Skeletal muscle cell (primary cell): ENCODE data around the gene ZNF74.

Experiments
- DNase-seq: peaks from one replicate; pipeline ENCODE4 v3.0.0-alpha.2; 2010; ENCODE audit warnings: low read depth
- H3K4me3 ChIP-seq: 2 replicates; pipeline ENCODE4 v1.5.1; 2011; ENCODE audit warnings: low read depth, mild to moderate bottlenecking, control low read depth, low read length, moderate library complexity

ZNF74 gene

DNA sequence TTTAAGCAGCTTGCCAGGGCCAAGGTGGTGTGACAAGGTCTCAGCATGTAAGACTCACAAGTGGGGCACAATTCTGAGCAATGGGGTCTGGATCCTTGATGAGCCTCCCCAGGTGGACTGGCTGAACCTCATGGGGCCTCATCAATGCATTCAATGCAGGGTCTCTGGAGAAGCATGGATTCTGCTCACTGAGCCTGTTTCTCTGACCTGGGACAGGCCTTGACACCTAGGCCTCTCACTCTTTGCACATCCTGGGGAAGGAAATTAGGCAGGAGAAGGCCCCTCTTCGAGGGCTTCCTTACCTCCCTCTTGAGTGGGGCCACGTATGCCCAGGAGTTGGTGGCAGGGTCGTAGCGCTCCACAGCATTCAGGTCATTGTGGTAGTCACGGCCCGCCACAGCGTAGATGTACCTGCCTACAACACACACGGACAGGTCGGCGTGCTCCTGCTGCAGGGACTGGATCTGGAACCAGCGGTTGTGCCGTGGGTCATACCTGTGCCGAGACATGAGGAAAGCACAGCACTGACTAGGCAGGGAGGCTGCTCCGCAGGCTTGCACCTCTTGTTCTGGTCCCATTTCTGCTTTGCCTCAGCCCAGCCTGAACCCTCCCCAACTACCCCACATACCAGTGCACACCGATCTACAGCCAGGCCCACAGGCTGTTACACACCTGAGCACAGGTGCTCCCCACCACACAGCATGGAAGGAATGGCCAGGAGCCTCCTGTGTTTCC is 63.7 kb downstream of the ZNF74 start:
- no peak overlapping the region for H3K4me3 ChIP-seq
- no peak for DNase-seq
